ENCODE results near the gene PARD3B. TPM values are rescaled to one million over a fixed set of nuclear protein-coding genes. Genes with fewer than 3 reads are reported as not detected.

Gene PARD3B
- total RNA-seq, 6 experiments from 2014 or later, result 5.3 to 11.2 (median 8.3) TPM

- H3K4me1 ChIP-seq, result peaks cover 0 to 10% (median 3%) of the 10 kb centered on the region in 4 donors
- H3K4me3 ChIP-seq, result no peak overlapping the region
- 100% methylated on average over 5 of the region's 5 CpGs for WGBS (ENCODE audit: insufficient coverage, low coverage, low lambda C conversion rate, missing lambda C conversion rate)
- H3K27ac ChIP-seq, result no peak overlapping the region
- no peak for DNase-seq
- intact Hi-C loops (cut with DNase I), result no loop called here
- H3K27me3 ChIP-seq, result no peaks in the 10 kb centered on the region
- no peak for ATAC-seq
- H3K9me3 ChIP-seq, result no peaks in the 10 kb centered on the region
- H3K36me3 ChIP-seq, result no peaks in the 10 kb centered on the region
- TF ChIP-seq CTCF (IDR thresholded peaks at IDR 0.05), result no peak
- no peak for TF ChIP-seq POLR2A (IDR thresholded peaks at IDR 0.05)
Observed at GRCh38 chr2:204662956-204663355, 117.7 kb downstream of the PARD3B start.

- ATAC-seq, result no peak
- H3K4me1 ChIP-seq, result peaks cover 0 to 19% (median 7%) of the 10 kb centered on the region in 4 donors
- no peak for DNase-seq
- H3K27ac ChIP-seq, result no peak overlapping the region
- intact Hi-C loops (cut with DNase I), result no loop called here
- H3K9me3 ChIP-seq, result no peaks in the 10 kb centered on the region
- TF ChIP-seq POLR2A (IDR thresholded peaks at IDR 0.05) (no peak), CTCF (IDR thresholded peaks at IDR 0.05) (no peak)
- WGBS (ENCODE audit: insufficient coverage, low coverage, low lambda C conversion rate, missing lambda C conversion rate), result 72% methylated on average over 2 of the region's 2 CpGs
- no peaks in the 10 kb centered on the region for H3K27me3 ChIP-seq
- no peak overlapping the region for H3K4me3 ChIP-seq
- H3K36me3 ChIP-seq, result no peaks in the 10 kb centered on the region
Observed at GRCh38 chr2:204663816-204664425, 118.6 kb downstream of the PARD3B start.

- WGBS (ENCODE audit: insufficient coverage, low coverage, low lambda C conversion rate, missing lambda C conversion rate), result 4% methylated on average over 1 of the region's 1 CpG
- TF ChIP-seq POLR2A (IDR thresholded peaks at IDR 0.05) (no peak), CTCF (IDR thresholded peaks at IDR 0.05) (no peak)
- Histone ChIP-seq H3K27ac (no peak overlapping the region), H3K27me3 (no peaks in the 10 kb centered on the region), H3K9me3 (no peaks in the 10 kb centered on the region), H3K4me3 (no peak overlapping the region), H3K4me1 (peaks cover 0 to 27% (median 11%) of the 10 kb centered on the region in 4 donors), H3K36me3 (no peaks in the 10 kb centered on the region)
- intact Hi-C loops (cut with DNase I), result no loop called here
- peak in 3 of 4 donors; percentile 21 to 51 (median 40) for ATAC-seq
- no peak for DNase-seq
Observed at GRCh38 chr2:204664708-204665121, 119.4 kb downstream of the PARD3B start.

- WGBS (ENCODE audit: insufficient coverage, low coverage, low lambda C conversion rate, missing lambda C conversion rate), result 64% methylated on average over 1 of the region's 1 CpG
- Histone ChIP-seq H3K27me3 (no peaks in the 10 kb centered on the region), H3K27ac (no peak overlapping the region), H3K9me3 (no peaks in the 10 kb centered on the region), H3K4me1 (peaks cover 0 to 30% (median 13%) of the 10 kb centered on the region in 4 donors), H3K36me3 (no peaks in the 10 kb centered on the region), H3K4me3 (no peak overlapping the region)
- ATAC-seq (no peak), DNase-seq (no peak)
- intact Hi-C loops (cut with DNase I), result no loop called here
- TF ChIP-seq CTCF (IDR thresholded peaks at IDR 0.05) (no peak), POLR2A (IDR thresholded peaks at IDR 0.05) (no peak)
Observed at GRCh38 chr2:204665207-204665606, 119.9 kb downstream of the PARD3B start.
